H9 (cell line): ENCODE data around the gene DAAM1. TPM values are rescaled to one million over a fixed set of nuclear protein-coding genes. Genes with fewer than 3 reads are reported as not detected.

Experiments used
- DNase-seq: peaks from one replicate; pipeline ENCODE4 v3.0.0-alpha.2; 2017
- H2AFZ ChIP-seq: one replicate; pipeline ENCODE4 v1.6.1; 2013; ENCODE audit warnings: mild to moderate bottlenecking, low read length, control low read depth, moderate library complexity
- H2AK5ac ChIP-seq: 2 replicates; pipeline ENCODE4 v1.6.1; 2013; ENCODE audit warnings: low read length, control low read depth, mixed read lengths; ENCODE audit not compliant: insufficient read length
- H2BK120ac ChIP-seq: one replicate; pipeline ENCODE4 v1.6.1; 2013; ENCODE audit warnings: low read depth, mild to moderate bottlenecking, low read length, control low read depth, inconsistent platforms; ENCODE audit not compliant: poor library complexity, severe bottlenecking
- H2BK12ac ChIP-seq: 2 replicates; pipeline ENCODE4 v1.6.1; 2013; ENCODE audit warnings: low read length, control low read depth, mixed read lengths, low read depth; ENCODE audit not compliant: insufficient read length
- H2BK15ac ChIP-seq: 2 replicates; pipeline ENCODE4 v1.6.1; 2013; ENCODE audit warnings: low read depth, low read length, control low read depth
- H2BK20ac ChIP-seq: one replicate; pipeline ENCODE4 v1.6.1; 2013; ENCODE audit warnings: low read depth, mild to moderate bottlenecking, low read length, control low read depth, inconsistent platforms; ENCODE audit not compliant: poor library complexity, severe bottlenecking
- H2BK5ac ChIP-seq: 2 replicates; pipeline ENCODE4 v1.6.1; 2013; ENCODE audit warnings: low read length, control low read depth, mixed read lengths; ENCODE audit not compliant: insufficient read length
- H3K14ac ChIP-seq: 2 replicates; pipeline ENCODE4 v1.6.1; 2013; ENCODE audit warnings: low read length, control low read depth; ENCODE audit not compliant: insufficient read depth
- H3K18ac ChIP-seq: 2 replicates; pipeline ENCODE4 v1.6.1; 2013; ENCODE audit warnings: low read depth, mild to moderate bottlenecking, mixed read lengths, low read length, control low read depth; ENCODE audit not compliant: insufficient read length
- H3K23ac ChIP-seq: 2 replicates; pipeline ENCODE4 v1.6.1; 2013; ENCODE audit warnings: low read length, control low read depth, mixed read lengths, low read depth; ENCODE audit not compliant: insufficient read length
- H3K23me2 ChIP-seq: 2 replicates; pipeline ENCODE4 v1.6.1; 2013; ENCODE audit warnings: low read depth, mild to moderate bottlenecking, mixed read lengths, low read length, control low read depth; ENCODE audit not compliant: insufficient read length, poor library complexity, severe bottlenecking
- H3K27ac ChIP-seq: 2 replicates; pipeline ENCODE4 v1.5.1; 2013; ENCODE audit warnings: low read length, control low read depth, mixed read lengths, low read depth; ENCODE audit not compliant: insufficient read length
- H3K27me3 ChIP-seq: 2 replicates; pipeline ENCODE4 v1.6.1; 2013; ENCODE audit warnings: low read length, control low read depth, inconsistent platforms; ENCODE audit not compliant: insufficient read depth
- H3K4ac ChIP-seq: 2 replicates; pipeline ENCODE4 v1.6.1; 2013; ENCODE audit warnings: low read depth, mild to moderate bottlenecking, control low read depth, inconsistent platforms, low read length, moderate library complexity
- H3K4me1 ChIP-seq: 2 replicates; pipeline ENCODE4 v1.6.1; 2013; ENCODE audit warnings: low read length, control low read depth, inconsistent platforms; ENCODE audit not compliant: insufficient read depth
- H3K4me2 ChIP-seq: 2 replicates; pipeline ENCODE4 v1.6.1; 2013; ENCODE audit warnings: low read length, control low read depth, mixed read lengths; ENCODE audit not compliant: insufficient read length, insufficient read depth
- H3K56ac ChIP-seq: 2 replicates; pipeline ENCODE4 v1.6.1; 2013; ENCODE audit warnings: low read depth, mild to moderate bottlenecking, mixed read lengths, low read length, control low read depth; ENCODE audit not compliant: insufficient read length
- H3K79me1 ChIP-seq: 2 replicates; pipeline ENCODE4 v1.6.1; 2013; ENCODE audit warnings: low read depth, mild to moderate bottlenecking, moderate library complexity, low read length, control low read depth, inconsistent platforms; ENCODE audit not compliant: insufficient read depth, poor library complexity, severe bottlenecking
- H3K79me2 ChIP-seq: 2 replicates; pipeline ENCODE4 v1.6.1; 2013; ENCODE audit warnings: low read length, control low read depth, inconsistent platforms; ENCODE audit not compliant: insufficient read depth
- H3K9ac ChIP-seq: 2 replicates; pipeline ENCODE4 v1.6.1; 2013; ENCODE audit warnings: low read length, control low read depth, mixed read lengths; ENCODE audit not compliant: insufficient read length; ENCODE audit errors: extremely low read depth
- H3K9me3 ChIP-seq: one replicate; pipeline ENCODE4 v1.6.1; 2013; ENCODE audit warnings: low read depth, low read length, inconsistent platforms; ENCODE audit not compliant: control insufficient read depth
- H3T11ph ChIP-seq: one replicate; pipeline ENCODE4 v1.6.1; 2013; ENCODE audit warnings: mild to moderate bottlenecking, low read length, control low read depth, inconsistent platforms
- H4K20me1 ChIP-seq: one replicate; pipeline ENCODE4 v1.6.1; 2013; ENCODE audit not compliant: control insufficient read depth, insufficient read length, insufficient read depth
- H4K5ac ChIP-seq: 2 replicates; pipeline ENCODE4 v1.6.1; 2013; ENCODE audit warnings: low read depth, mild to moderate bottlenecking, mixed read lengths, low read length, control low read depth; ENCODE audit not compliant: insufficient read length
- H4K8ac ChIP-seq: replicated peaks from 2 replicates; pipeline ENCODE4 v1.6.1; 2013; ENCODE audit warnings: low read length, control low read depth, mixed read lengths, low read depth; ENCODE audit not compliant: insufficient read length
- H4K91ac ChIP-seq: 2 replicates; pipeline ENCODE4 v1.6.1; 2013; ENCODE audit warnings: low read depth, mild to moderate bottlenecking, moderate library complexity, mixed read lengths, low read length, control low read depth; ENCODE audit not compliant: insufficient read length
- H3K27ac Mint-ChIP-seq, 3 experiments: 2 replicates in 2 of 3; 3 replicates in 1 of 3; pipeline ENCODE4 v1.8.0; 2020 to 2021; ENCODE audit warnings: mixed read lengths in 3 of 3, mild to moderate bottlenecking in 1 of 3, moderate library complexity in 1 of 3
- H3K27me3 Mint-ChIP-seq: 2 replicates; pipeline ENCODE4 v1.8.0; 2021; ENCODE audit warnings: low read depth, mild to moderate bottlenecking, moderate library complexity, mixed read lengths
- H3K36me3 Mint-ChIP-seq, 3 experiments: 2 replicates in 2 of 3; 3 replicates in 1 of 3; pipeline ENCODE4 v1.8.0; 2020 to 2021; ENCODE audit warnings: low read depth in 3 of 3, mixed read lengths in 3 of 3; ENCODE audit not compliant: insufficient read depth in 1 of 3
- H3K4me1 Mint-ChIP-seq, 2 experiments: 2 replicates each; pipeline ENCODE4 v1.8.0; 2020; ENCODE audit warnings: mixed read lengths in 2 of 2
- H3K4me3 Mint-ChIP-seq, 2 experiments: 2 replicates in 1 of 2; 3 replicates in 1 of 2; pipeline ENCODE4 v1.8.0; 2020 to 2021; ENCODE audit warnings: mild to moderate bottlenecking in 2 of 2, mixed read lengths in 2 of 2, moderate library complexity in 1 of 2
- H3K9me3 Mint-ChIP-seq, 2 experiments: 2 replicates in 1 of 2; 3 replicates in 1 of 2; pipeline ENCODE4 v1.8.0; 2020; ENCODE audit warnings: mild to moderate bottlenecking in 2 of 2, mixed read lengths in 2 of 2, moderate library complexity in 1 of 2
- CTCF ChIP-seq: fragments of 200-600 bp; sonication (generic); conservative IDR thresholded peaks from 3 replicates; pipeline ENCODE4 v1.8.0; 2021; ENCODE audit warnings: antibody characterized with exemption, mild to moderate bottlenecking
- WGBS: extraction: QIAGEN DNeasy Blood & Tissue Kit; methylation state at CpG from one replicate; pipeline ENCODE4 v1.1.7; 2013; ENCODE audit warnings: missing lambda C conversion rate, low lambda C conversion rate, mixed read lengths; ENCODE audit not compliant: insufficient read length; ENCODE audit errors: extremely low coverage; 5-methylcytosine and 5-hydroxymethylcytosine counted together
- total RNA-seq: library from RNA; stranded (reverse); gene quantifications from 2 replicates; pipeline ENCODE4 v1.2.1, GENCODE V29; 2021

The DAAM1 gene
- total RNA-seq, 1 experiment from 2014 or later = 19.5 TPM

GRCh38 chr14:59294662-59294992 is 106.2 kb downstream of the DAAM1 start:
- H3K9me3 Mint-ChIP-seq = no peaks in the 10 kb centered on the region
- Histone ChIP-seq H3K79me2 (no peaks in the 10 kb centered on the region), H3K4ac (no peak overlapping the region), H2AK5ac (no peak overlapping the region), H3K9ac (no peak overlapping the region), H2BK20ac (no peak overlapping the region), H2BK12ac (no peak overlapping the region), H4K20me1 (no peaks in the 10 kb centered on the region), H2AFZ (no peak overlapping the region), H3K27me3 (no peaks in the 10 kb centered on the region), H3K9me3 (no peaks in the 10 kb centered on the region), H3K14ac (no peak overlapping the region), H3K56ac (no peak overlapping the region), H3K4me2 (no peak overlapping the region), H3K4me1 (no peaks in the 10 kb centered on the region), H4K5ac (no peak overlapping the region), H2BK5ac (no peak overlapping the region), H4K8ac (no peak overlapping the region), H2BK15ac (no peak overlapping the region), H3K23me2 (no peaks in the 10 kb centered on the region), H3K79me1 (no peaks in the 10 kb centered on the region), H3K27ac (no peak overlapping the region), H2BK120ac (no peak overlapping the region), H3T11ph (no peak overlapping the region), H4K91ac (no peak overlapping the region), H3K23ac (no peak overlapping the region), H3K18ac (no peak overlapping the region)
- H3K4me1 Mint-ChIP-seq = no peaks in the 10 kb centered on the region
- WGBS = no CpG with 5 or more reads among the region's 1 CpG
- no peaks in the 10 kb centered on the region for H3K27me3 Mint-ChIP-seq
- H3K4me3 Mint-ChIP-seq = no peak overlapping the region
- H3K27ac Mint-ChIP-seq = no peak overlapping the region
- H3K36me3 Mint-ChIP-seq = peaks cover 3 to 10% (median 9%) of the 10 kb centered on the region in 3 experiments; a peak in 5 of 7 replicates
- TF ChIP-seq CTCF = no peak
- DNase-seq = no peak
